Endometrial microvascular endothelial cells (primary cell): ENCODE data around the gene MYBPC1. TPM values are rescaled to one million over a fixed set of nuclear protein-coding genes. Genes with fewer than 3 reads are reported as not detected.

Experiments used
- in situ Hi-C: cut with HindIII; loops from 2 replicates; pipeline ENCODE4 v1.10.0; 2017; ENCODE audit warnings: low sequenced_read_pairs, low pct_unique_long_range_greater_than_20kb; ENCODE audit errors: inconsistent ontology term
- total RNA-seq: library from RNA; depleted of rRNA; stranded (reverse); fragments of >200 nt; gene quantifications from one replicate; pipeline ENCODE4 v1.2.3, GENCODE V29; 2015; ENCODE audit errors: inconsistent ontology term

MYBPC1 gene
- total RNA-seq, 1 donor from 2014 or later = not detected

DNA sequence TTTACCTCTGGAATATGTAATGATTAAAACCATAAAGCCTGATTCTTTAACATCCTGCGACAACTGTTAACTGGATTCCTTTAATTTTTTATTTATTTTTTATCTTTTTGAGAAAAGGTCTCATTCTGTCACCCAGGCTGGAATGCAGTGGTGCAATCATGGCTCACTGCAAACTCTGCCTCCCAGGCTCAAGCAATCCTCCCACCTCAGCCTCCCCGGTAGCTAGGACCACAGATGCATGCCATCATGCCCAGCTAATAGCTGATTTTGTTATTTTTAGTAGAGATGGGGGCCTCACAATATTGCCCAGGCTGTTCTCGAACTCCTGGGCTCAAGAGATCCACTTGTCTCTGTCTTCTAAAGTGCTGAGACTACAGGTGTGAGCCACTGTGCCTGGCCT, 3.7 kb downstream of the MYBPC1 start:
- in situ Hi-C loops = no loop called here

GRCh38 chr12:101599311-101599710, 4.5 kb downstream of the MYBPC1 start:
- in situ Hi-C loops = no loop called here

GRCh38 chr12:101599771-101600484, 5.2 kb downstream of the MYBPC1 start:
- in situ Hi-C loops = no loop called here

DNA sequence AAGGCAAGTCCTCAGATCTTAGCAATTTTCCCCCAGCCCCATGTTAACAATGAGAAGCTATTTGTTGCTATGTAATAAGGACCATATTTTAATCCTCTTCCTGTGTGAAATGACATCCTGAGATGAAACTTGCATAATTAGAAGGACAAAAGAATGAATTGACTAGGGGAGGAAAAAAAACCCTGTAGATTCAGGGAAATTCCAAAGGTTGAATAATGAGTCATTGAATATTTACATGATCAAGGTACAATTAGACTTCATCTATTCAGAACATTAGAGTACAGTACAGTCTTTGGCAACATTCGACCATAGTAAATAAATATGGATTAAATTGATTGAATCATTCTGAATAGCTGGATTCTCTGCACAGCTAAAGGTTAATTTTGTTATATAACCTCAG, 9.4 kb downstream of the MYBPC1 start:
- in situ Hi-C loops = no loop called here

DNA sequence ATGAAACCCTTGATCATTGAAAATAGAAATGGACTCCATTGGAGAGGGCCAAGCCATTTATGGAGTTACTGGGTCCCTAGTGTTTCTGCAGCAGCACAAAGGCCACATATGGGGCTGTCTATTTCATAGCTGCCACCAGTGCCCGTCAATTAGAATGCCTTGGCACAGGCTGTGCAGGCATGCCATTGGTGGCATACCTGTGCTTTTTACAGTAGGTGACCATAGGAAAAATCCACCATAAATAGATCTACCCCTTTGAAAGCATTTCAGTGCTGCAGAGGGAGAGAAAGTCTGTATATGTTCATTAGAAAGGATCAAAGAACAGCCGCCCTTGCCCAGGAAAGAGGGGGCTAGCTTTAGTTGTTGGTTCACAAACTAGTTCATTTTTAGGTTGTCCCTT, 13.1 kb downstream of the MYBPC1 start:
- in situ Hi-C loops = no loop called here

GRCh38 chr12:101608301-101609133, 13.7 kb downstream of the MYBPC1 start:
- in situ Hi-C loops = no loop called here

- in situ Hi-C loops = no loop called here
Measured at GRCh38 chr12:101609198-101609597, 14.4 kb downstream of the MYBPC1 start.

DNA sequence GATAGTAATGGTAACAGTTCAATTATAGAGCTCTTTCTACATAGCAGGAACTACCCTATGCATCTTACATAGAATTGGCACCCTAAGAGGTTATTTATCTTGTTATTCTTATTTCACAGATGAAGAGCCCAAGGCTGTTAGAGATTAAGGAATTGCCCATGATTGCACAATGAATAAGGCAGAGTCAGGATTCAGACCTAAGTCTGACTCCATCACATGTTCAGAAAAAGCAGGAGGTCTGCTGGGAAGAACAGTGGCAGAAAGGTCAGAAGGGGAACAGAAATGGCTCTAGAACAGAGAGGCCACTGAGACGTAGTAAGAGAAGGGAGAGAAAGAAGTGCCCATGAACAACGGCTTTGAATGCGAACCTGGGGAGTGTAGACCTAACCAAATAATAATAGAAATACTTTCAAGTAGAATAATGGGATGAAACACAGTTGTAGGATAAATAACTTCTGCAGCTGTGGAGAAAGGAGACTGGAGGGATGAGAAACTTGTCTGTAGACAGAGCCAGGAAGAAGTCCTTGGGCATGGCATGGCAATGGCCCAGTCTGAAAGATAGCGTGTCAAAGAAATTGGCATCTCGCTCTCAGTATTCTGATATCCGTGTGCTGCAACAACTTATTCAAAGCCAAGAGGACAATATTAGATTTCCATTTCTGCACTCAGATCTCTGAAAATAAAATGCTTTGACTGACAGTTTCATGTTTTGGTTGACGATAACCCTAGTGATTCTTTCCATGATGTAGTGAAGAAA, 17.6 kb downstream of the MYBPC1 start:
- in situ Hi-C loops = no loop called here

- in situ Hi-C loops = no loop called here
Measured at GRCh38 chr12:101616027-101616494, 21.3 kb downstream of the MYBPC1 start.

DNA sequence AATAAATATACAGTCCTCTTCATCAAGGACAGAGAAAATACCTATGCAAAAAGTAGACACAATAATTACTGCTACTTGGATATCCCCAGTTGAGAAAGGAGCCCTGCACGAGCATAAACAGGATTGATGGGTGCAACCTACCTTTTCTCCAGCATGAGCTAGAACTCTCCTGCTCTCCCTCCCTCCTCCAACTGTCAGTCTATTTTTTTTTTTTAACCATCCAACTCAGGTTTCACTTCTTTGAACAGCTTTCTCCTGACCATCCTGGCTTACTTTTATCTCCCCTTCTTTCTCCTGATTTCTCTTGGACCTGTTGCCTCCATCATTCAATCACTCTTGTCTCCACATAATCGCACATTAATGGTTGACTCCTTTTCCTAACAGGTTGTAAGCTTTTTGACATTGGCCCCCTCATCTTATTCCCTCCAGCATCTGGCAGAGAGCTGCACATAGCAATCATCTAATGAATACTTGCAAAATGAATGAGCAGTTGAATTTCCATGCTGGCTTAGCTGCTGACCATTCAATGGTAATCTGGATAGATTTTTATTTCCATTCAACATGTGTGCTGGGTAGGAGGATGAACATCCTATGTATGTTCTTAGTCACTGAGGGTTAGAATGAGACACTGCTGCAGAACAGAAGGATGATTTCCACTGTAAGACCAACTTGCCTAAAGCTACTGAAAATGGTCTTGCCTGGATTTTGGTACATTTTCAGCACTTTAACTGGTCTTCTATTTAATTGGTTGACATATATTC, 24.4 kb downstream of the MYBPC1 start:
- in situ Hi-C loops = no loop called here

DNA sequence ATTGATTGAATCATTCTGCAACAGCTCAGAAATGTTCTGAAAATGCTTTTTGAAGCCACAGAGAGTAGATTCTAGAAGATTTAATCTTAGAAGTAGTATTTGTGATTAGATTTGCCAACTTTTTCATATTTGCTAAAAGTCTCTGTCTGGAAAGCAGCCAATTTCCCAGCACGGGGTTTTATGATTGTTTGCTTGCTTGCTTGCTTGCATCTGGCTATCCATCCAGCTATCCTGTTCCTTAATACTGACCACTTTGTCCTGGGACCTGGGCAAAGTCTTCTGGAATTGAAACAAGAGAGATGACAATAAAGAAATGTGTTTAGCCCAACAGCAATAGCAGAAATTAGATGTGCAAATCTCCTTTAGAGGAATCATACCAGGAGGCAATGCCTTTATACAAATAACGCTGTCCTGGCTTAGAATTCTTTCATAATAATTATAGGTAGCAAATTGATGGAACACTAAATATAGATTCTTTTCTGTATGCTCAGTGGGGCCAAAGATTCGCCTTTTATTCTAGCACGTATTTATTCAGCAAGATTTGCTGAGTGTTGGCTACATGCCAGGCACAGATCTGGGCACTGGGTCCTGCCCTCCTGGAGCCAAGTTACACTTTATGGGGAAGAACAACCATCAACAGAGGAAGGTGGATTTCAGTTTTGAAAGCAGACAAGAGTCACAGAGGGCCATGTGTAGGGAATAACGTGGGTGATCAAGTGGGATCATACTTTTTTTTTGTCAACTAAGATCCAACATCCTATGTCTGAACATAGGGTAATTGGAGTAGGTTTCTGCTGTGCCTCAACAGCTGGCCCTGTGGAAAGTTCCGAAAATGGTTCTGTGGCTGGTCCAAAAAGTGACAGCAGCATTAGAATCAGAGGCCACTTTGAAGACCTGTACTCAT, 25.3 kb downstream of the MYBPC1 start:
- in situ Hi-C loops = no loop called here

- in situ Hi-C loops = no loop called here
Measured at GRCh38 chr12:101620762-101621133, 26.0 kb downstream of the MYBPC1 start.

- in situ Hi-C loops = no loop called here
Measured at GRCh38 chr12:101628676-101629075, 33.9 kb downstream of the MYBPC1 start.

DNA sequence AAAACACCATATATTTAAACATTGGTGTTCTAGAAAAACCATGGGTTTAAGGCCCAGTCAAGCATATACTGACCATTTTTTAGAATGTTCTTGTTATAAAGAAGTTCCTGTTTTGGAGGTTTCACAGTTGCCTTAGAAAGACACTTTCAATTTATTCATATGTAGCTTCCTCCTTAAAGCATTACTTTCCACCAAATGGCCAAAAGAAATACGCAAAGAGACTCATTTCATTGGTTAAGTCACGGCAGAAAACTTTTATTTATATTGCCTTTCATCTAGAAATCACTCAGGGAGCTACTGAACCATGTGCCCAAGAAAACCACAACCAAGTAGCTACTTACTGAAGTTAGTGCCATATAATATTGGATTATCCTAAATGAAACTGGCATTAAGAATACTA, 40.0 kb downstream of the MYBPC1 start:
- in situ Hi-C loops = no loop called here

GRCh38 chr12:101637936-101638335, 43.2 kb downstream of the MYBPC1 start:
- in situ Hi-C loops = no loop called here

DNA sequence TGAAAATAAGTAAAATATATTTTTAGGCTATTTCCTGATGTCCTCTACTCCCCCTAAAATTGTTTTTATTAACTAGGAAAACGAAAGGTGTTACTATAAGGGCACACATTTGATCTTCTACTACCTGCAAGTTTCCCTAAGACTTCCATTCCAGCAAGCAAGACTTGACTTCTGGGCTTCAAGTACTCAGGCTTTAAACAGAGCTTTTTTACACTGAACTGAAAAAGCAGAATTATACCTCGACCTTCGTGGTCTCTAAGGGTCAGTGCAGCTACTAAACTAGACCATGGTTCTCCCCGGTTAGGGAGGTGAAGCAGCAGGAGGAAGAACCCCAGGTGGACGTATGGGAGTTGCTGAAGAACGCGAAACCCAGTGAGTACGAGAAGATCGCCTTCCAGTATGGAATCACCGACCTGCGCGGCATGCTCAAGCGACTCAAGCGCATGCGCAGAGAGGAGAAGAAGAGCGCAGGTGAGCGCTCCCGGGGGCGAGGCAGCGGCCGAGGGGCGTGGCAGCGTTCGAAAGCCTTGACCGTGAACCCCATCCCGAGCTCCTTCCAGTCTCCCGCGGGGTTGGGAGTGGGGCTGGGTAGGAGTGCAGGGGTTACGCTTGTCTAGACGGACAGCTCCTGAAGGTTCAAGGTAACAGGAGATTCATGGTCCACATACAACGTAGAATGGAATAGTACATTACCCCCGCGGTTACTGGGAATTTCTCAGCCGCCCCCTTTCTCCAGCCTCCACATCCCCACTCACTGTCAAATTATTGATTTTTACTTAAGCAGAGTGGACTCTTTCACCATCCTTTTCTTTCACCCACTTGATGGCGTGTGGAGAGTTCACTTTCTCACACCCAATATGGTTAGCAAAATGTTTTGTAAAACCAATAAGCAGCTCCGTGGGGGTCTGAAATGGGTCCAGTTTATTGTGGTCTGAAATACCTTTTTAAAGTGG, 47.6 kb downstream of the MYBPC1 start:
- in situ Hi-C loops = no loop called here

- in situ Hi-C loops = no loop called here
Measured at GRCh38 chr12:101647711-101648110, 52.9 kb downstream of the MYBPC1 start.
